Testis (tissue), 3 donors: ENCODE data around the gene TRIAP1. TPM values are rescaled to one million over a fixed set of nuclear protein-coding genes. Genes with fewer than 3 reads are reported as not detected.
"Not testable (repeated sequence)": the region's sequence is repeated elsewhere in the genome, so short reads cannot be mapped to it uniquely, and the experiment has no call there.

ENCODE experiments used
- DNase-seq: peaks from one replicate; pipeline ENCODE4 v3.0.0-alpha.2; 2019
- H3K27ac ChIP-seq, 2 donors: fragments of 200-600 bp; sonication (generic); one replicate each; pipeline ENCODE4 v1.5.1; 2019
- H3K27me3 ChIP-seq: fragments of 200-600 bp; sonication (generic); one replicate; pipeline ENCODE4 v1.5.1; 2019
- H3K36me3 ChIP-seq: fragments of 200-600 bp; sonication (generic); one replicate; pipeline ENCODE4 v1.5.1; 2017; ENCODE audit warnings: low read depth; ENCODE audit errors: missing control alignments
- H3K4me1 ChIP-seq: fragments of 200-600 bp; sonication (generic); one replicate; pipeline ENCODE4 v1.5.1; 2019
- H3K4me3 ChIP-seq, 2 donors: fragments of 200-600 bp; sonication (generic); one replicate each; pipeline ENCODE4 v1.5.1; 2017 to 2019
- H3K9me3 ChIP-seq: fragments of 200-600 bp; sonication (generic); one replicate; pipeline ENCODE4 v1.5.1; 2017
- CTCF ChIP-seq, 3 experiments: fragments of 450-650 bp in 2 of 3; fragments of 200-600 bp in 1 of 3; sonication (generic) in 1 of 3; IDR thresholded peaks; one replicate each; pipeline ENCODE4 v1.5.1; 2016 to 2019; ENCODE audit warnings: antibody characterized with exemption in 3 of 3, mild to moderate bottlenecking in 2 of 3, moderate library complexity in 1 of 3
- POLR2A ChIP-seq: fragments of 450-650 bp; IDR thresholded peaks from one replicate; pipeline ENCODE4 v1.6.1; 2017; ENCODE audit warnings: antibody characterized with exemption, mild to moderate bottlenecking, moderate library complexity
- WGBS, 2 donors: methylation state at CpG; one replicate each; pipeline ENCODE4 v1.1.5; 2018; 5-methylcytosine and 5-hydroxymethylcytosine counted together
- intact Hi-C: fragments of 100-400 bp; cut with DNase I; formaldehyde crosslinking; loops from one replicate; pipeline ENCODE4 v1.15.1; 2023; ENCODE audit warnings: low total_unique reads
- polyA plus RNA-seq: library from polyadenylated mRNA; stranded (reverse); fragments of 350-450 nt; fragmentation: Illumina TruSeq; extraction: RNeasy Lipid Tissue Mini Kit (QIAGEN cat#74804); gene quantifications from one replicate; pipeline ENCODE4 v1.2.3, GENCODE V29; 2014; ENCODE audit warnings: low read depth, low replicate concordance; ENCODE audit not compliant: insufficient read depth
- total RNA-seq, 2 donors: library from RNA; depleted of rRNA; stranded (reverse); fragments of >200 nt; gene quantifications; one replicate each; pipeline ENCODE4 v1.2.3, GENCODE V29; 2016

Gene TRIAP1
- total and polyA plus RNA-seq, 3 donors from 2014 or later: 13.9 to 20.0 (median 15.7) TPM

- no peak for DNase-seq
- Histone ChIP-seq H3K4me1 (peaks cover 18% of the 10 kb centered on the region), H3K36me3 (no peaks in the 10 kb centered on the region), H3K27ac (no peak overlapping the region), H3K4me3 (no peak overlapping the region), H3K27me3 (no peaks in the 10 kb centered on the region), H3K9me3 (no peaks in the 10 kb centered on the region)
- WGBS, 2 donors: 92 to 93% methylated on average over 4 of the region's 4 CpGs
- intact Hi-C loops: no loop called here
- TF ChIP-seq POLR2A: no peak
- no peak for TF ChIP-seq CTCF (IDR thresholded peaks at IDR 0.05)
Observed at GRCh38 chr12:120447992-120448391, 1.8 kb upstream of the TRIAP1 start.

DNA sequence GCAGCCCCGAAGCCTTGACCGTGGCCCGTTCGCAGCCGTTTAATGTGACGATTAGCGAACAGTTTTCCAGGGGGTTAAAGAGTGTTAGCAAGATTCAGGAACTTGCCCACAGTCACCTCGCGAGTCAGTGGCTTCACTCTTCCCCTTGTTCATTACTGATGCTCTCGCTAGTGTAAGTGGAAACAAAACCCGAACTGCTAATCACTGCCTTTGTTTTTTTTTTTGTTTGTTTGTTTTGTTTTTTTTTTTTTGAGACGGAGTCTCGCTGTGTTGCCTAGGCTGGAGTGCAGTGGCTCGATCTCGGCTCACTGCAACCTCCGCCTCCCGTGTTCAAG, 627 bp upstream of the TRIAP1 start:
- intact Hi-C loops, H3K9me3 ChIP-seq, H3K36me3 ChIP-seq, DNase-seq, H3K27me3 ChIP-seq: not testable (repeated sequence)
- Histone ChIP-seq H3K27ac (peak overlapping the region; percentile 71 to 75), H3K4me1 (peaks cover 18% of the 10 kb centered on the region), H3K4me3 (peak overlapping the region; percentile 75 to 97)
- 4 to 5% methylated on average over 17 of the region's 17 CpGs for WGBS, 2 donors

GRCh38 chr12:120444676-120445075, 1.5 kb downstream of the TRIAP1 start:
- DNase-seq: no peak
- no peaks in the 10 kb centered on the region for H3K9me3 ChIP-seq
- intact Hi-C loops: no loop called here
- no peak for TF ChIP-seq POLR2A
- no peak for TF ChIP-seq CTCF (IDR thresholded peaks at IDR 0.05)
- H3K36me3 ChIP-seq: no peaks in the 10 kb centered on the region
- H3K27me3 ChIP-seq: no peaks in the 10 kb centered on the region
- no peak overlapping the region for H3K4me3 ChIP-seq
- H3K4me1 ChIP-seq: peaks cover 20% of the 10 kb centered on the region
- 65 to 81% methylated on average over 2 of the region's 2 CpGs for WGBS, 2 donors
- H3K27ac ChIP-seq: no peak overlapping the region

DNA sequence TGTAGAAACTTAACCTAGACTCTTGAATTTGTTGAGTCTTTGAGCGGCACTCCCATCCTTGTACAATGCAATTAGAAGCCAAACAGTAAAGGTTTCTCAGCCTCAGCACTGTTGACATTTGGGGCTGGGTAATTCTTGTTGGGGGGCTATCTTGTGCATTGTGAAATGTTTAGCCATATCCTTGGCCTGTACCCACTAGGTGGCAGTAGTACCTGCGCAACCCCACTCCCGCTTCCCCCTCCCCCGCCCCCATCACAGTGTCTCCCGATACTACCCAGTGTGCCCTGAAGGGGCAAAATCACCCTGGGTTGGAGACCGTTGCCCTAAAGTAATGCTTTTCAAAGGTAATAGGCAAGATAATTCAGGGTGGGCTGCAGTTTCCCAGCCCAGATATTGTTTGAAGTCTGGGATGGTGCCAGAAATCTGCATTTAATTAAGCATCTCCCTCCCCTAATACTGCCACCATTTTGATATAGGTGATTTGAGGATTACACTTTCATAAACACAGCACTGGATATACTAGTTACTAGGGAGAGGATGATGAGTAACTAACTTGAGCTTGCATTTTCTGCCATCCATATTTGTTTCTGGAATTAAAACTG, 6.4 kb downstream of the TRIAP1 start:
- intact Hi-C loops: no loop called here
- peak; percentile 57 for DNase-seq

DNA sequence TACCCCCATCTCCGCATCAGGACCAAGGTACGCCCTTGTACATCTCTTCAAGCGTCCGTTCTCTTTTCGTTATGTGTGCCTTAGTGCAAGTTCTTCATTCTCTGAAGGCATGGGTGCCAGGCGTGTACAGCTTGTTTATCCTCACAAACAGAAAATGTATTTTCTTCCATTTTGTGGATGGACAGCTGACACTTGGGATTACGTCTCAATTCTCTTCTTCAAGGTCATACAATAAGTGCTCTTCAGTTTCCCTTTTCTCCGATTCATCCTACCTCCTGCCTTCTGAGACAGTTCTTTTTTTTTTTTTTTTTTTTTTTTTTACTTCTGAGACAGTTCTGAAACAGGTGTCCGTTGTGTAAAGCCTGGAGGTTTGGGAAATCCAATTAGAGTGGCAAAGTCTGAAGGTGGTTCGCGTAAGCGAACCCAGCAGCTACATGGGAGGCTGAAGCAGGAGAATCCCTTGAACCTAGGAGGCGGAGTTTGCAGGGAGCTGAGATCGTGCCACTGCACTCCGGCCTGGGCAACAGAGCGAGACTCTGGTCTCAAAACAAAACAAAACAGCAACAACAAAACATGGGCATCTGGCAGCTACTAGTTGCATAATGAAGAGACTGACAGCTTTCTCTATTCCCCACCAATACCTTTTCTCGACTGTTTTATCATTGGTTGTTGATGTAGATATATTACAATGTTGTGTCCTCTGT, 7.5 kb downstream of the TRIAP1 start:
- Histone ChIP-seq H3K27me3 (no peaks in the 10 kb centered on the region), H3K4me3 (peak overlapping the region; percentile 71 to 86), H3K27ac (peak overlapping the region; percentile 61 to 73), H3K36me3 (no peaks in the 10 kb centered on the region), H3K9me3 (no peaks in the 10 kb centered on the region), H3K4me1 (peaks cover 11% of the 10 kb centered on the region)
- intact Hi-C loops: no loop called here
- DNase-seq: no peak
- TF ChIP-seq CTCF (IDR thresholded peaks at IDR 0.05): no peak
- TF ChIP-seq POLR2A: no peak
- WGBS, 2 donors: 17 to 25% methylated on average over 17 of the region's 17 CpGs

More for the DNA sequence above, 6.4 kb downstream of the TRIAP1 start:
- Histone ChIP-seq H3K27ac (no peak overlapping the region), H3K27me3 (no peaks in the 10 kb centered on the region), H3K9me3 (no peaks in the 10 kb centered on the region), H3K4me3 (no peak overlapping the region), H3K36me3 (no peaks in the 10 kb centered on the region), H3K4me1 (peaks cover 11% of the 10 kb centered on the region)
- TF ChIP-seq CTCF (IDR thresholded peaks at IDR 0.05): peak in 2 of 3 experiments; percentile 24 to 52
- TF ChIP-seq POLR2A: no peak
- 17 to 32% methylated on average over 6 of the region's 6 CpGs for WGBS, 2 donors
